Endothelial cell (in vitro differentiated cells): ENCODE data around the gene COX7A2. TPM values are rescaled to one million over a fixed set of nuclear protein-coding genes. Genes with fewer than 3 reads are reported as not detected.

Source experiments
- DNase-seq: peaks from one replicate; pipeline ENCODE4 v3.0.0; 2021; ENCODE audit warnings: low spot score
- H3K27ac Mint-ChIP-seq: one replicate; pipeline ENCODE4 v1.8.0; 2021; ENCODE audit warnings: mixed read lengths, inconsistent platforms; ENCODE audit not compliant: unreplicated experiment
- H3K27me3 Mint-ChIP-seq: one replicate; pipeline ENCODE4 v1.8.0; 2021; ENCODE audit warnings: mild to moderate bottlenecking, moderate library complexity, mixed read lengths, inconsistent platforms; ENCODE audit not compliant: unreplicated experiment
- H3K36me3 Mint-ChIP-seq: one replicate; pipeline ENCODE4 v1.8.0; 2021; ENCODE audit warnings: mild to moderate bottlenecking, low read depth, mixed read lengths, inconsistent platforms; ENCODE audit not compliant: unreplicated experiment
- H3K4me1 Mint-ChIP-seq: one replicate; pipeline ENCODE4 v1.8.0; 2021; ENCODE audit warnings: mild to moderate bottlenecking, mixed read lengths, inconsistent platforms; ENCODE audit not compliant: unreplicated experiment
- H3K4me3 Mint-ChIP-seq: one replicate; pipeline ENCODE4 v1.8.0; 2021; ENCODE audit warnings: mild to moderate bottlenecking, mixed read lengths, inconsistent platforms; ENCODE audit not compliant: unreplicated experiment
- H3K9me3 Mint-ChIP-seq: one replicate; pipeline ENCODE4 v1.8.0; 2021; ENCODE audit warnings: mixed read lengths, inconsistent platforms; ENCODE audit not compliant: unreplicated experiment
- CTCF ChIP-seq: fragments of 200-600 bp; sonication (generic); IDR thresholded peaks from one replicate; pipeline ENCODE4 v1.5.0; 2021; ENCODE audit warnings: antibody characterized with exemption; ENCODE audit not compliant: unreplicated experiment
- total RNA-seq: library from RNA; stranded (reverse); fragmentation: NEBNext Ultra II Directional; extraction: Animal tissue kit (Norgen Biotek cat#: 25700); gene quantifications from one replicate; pipeline ENCODE4 v1.2.1, GENCODE V29; 2021; ENCODE audit not compliant: unreplicated experiment

COX7A2 gene
- total RNA-seq, 1 donor from 2014 or later: 341 TPM

- TF ChIP-seq CTCF: no peak
- Mint-ChIP-seq H3K4me1 (peaks cover 42% of the 10 kb centered on the region), H3K27me3 (no peaks in the 10 kb centered on the region), H3K4me3 (peak overlapping the region; percentile 49), H3K36me3 (peaks cover 18% of the 10 kb centered on the region), H3K27ac (peak overlapping the region; percentile 96), H3K9me3 (no peaks in the 10 kb centered on the region)
- DNase-seq: no peak
Measured at GRCh38 chr6:75280131-75280855, 36.7 kb upstream of the COX7A2 start.

- peaks cover 46% of the 10 kb centered on the region for H3K4me1 Mint-ChIP-seq
- peak overlapping the region; percentile 86 for H3K27ac Mint-ChIP-seq
- no peak for TF ChIP-seq CTCF
Measured at GRCh38 chr6:75279418-75279817, 35.8 kb upstream of the COX7A2 start.

GRCh38 chr6:75278474-75279077, 35.0 kb upstream of the COX7A2 start:
- peaks cover 31% of the 10 kb centered on the region for H3K36me3 Mint-ChIP-seq
- DNase-seq: no peak
- no peaks in the 10 kb centered on the region for H3K9me3 Mint-ChIP-seq
- no peak for TF ChIP-seq CTCF
- H3K27ac Mint-ChIP-seq: peak overlapping the region; percentile 86
- peaks cover 2% of the 10 kb centered on the region for H3K27me3 Mint-ChIP-seq
- peaks cover 46% of the 10 kb centered on the region for H3K4me1 Mint-ChIP-seq
- H3K4me3 Mint-ChIP-seq: peak overlapping the region; percentile 4

More at GRCh38 chr6:75279418-75279817, 35.8 kb upstream of the COX7A2 start:
- Mint-ChIP-seq H3K36me3 (peaks cover 23% of the 10 kb centered on the region), H3K27me3 (no peaks in the 10 kb centered on the region), H3K4me3 (no peak overlapping the region), H3K9me3 (no peaks in the 10 kb centered on the region)
- no peak for DNase-seq

GRCh38 chr6:75275067-75275466, 31.5 kb upstream of the COX7A2 start:
- H3K36me3 Mint-ChIP-seq: peaks cover 54% of the 10 kb centered on the region
- peaks cover 34% of the 10 kb centered on the region for H3K4me1 Mint-ChIP-seq
- peak overlapping the region; percentile 70 for H3K27ac Mint-ChIP-seq
- no peak for TF ChIP-seq CTCF
- peaks cover 4% of the 10 kb centered on the region for H3K27me3 Mint-ChIP-seq
- DNase-seq: no peak
- H3K9me3 Mint-ChIP-seq: no peaks in the 10 kb centered on the region
- peak overlapping the region; percentile 48 for H3K4me3 Mint-ChIP-seq

- no peak overlapping the region for H3K4me3 Mint-ChIP-seq
- no peak overlapping the region for H3K27ac Mint-ChIP-seq
- H3K9me3 Mint-ChIP-seq: no peaks in the 10 kb centered on the region
- TF ChIP-seq CTCF: no peak
- H3K36me3 Mint-ChIP-seq: peaks cover 50% of the 10 kb centered on the region
- peaks cover 4% of the 10 kb centered on the region for H3K27me3 Mint-ChIP-seq
- no peak for DNase-seq
- peaks cover 21% of the 10 kb centered on the region for H3K4me1 Mint-ChIP-seq
Measured at GRCh38 chr6:75273009-75273408, 29.4 kb upstream of the COX7A2 start.
